SH-SY5Y (cell line): ENCODE measurements around the gene RXFP4.

Experiments
- GATA2 ChIP-seq: IDR thresholded peaks from 2 replicates; pipeline ENCODE4 v1.6.1; 2011; ENCODE audit warnings: mild to moderate bottlenecking, low read depth, low read length
- GATA3 ChIP-seq: IDR thresholded peaks from 2 replicates; pipeline ENCODE4 v1.6.1; 2011; ENCODE audit warnings: low read depth, mild to moderate bottlenecking, low read length, moderate library complexity

DNA sequence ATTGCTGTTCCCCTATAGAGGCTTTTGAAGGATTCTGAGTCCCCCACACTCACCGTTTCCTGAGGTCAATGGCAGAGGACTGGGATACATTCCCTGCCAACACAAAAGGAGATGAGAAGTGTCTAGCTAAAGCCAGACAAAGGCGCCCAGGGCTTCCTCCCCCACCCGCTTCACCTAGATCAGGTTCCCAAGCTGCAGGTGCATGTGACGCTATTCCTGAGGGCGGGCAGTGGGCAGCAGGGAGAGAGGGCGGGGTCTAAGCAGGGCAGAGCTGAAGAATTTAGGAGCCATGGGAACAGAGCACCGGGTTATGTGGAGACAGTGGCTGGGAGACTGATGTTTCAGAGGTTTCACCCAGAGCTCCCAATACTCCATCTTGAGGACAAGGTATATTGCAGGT is 42.9 kb downstream of the RXFP4 start:
- no peak for TF ChIP-seq GATA2
- no peak for TF ChIP-seq GATA3
